ENCODE data around the gene TOX2. TPM values are rescaled to one million over a fixed set of nuclear protein-coding genes. Genes with fewer than 3 reads are reported as not detected.

TOX2 gene, protein sequence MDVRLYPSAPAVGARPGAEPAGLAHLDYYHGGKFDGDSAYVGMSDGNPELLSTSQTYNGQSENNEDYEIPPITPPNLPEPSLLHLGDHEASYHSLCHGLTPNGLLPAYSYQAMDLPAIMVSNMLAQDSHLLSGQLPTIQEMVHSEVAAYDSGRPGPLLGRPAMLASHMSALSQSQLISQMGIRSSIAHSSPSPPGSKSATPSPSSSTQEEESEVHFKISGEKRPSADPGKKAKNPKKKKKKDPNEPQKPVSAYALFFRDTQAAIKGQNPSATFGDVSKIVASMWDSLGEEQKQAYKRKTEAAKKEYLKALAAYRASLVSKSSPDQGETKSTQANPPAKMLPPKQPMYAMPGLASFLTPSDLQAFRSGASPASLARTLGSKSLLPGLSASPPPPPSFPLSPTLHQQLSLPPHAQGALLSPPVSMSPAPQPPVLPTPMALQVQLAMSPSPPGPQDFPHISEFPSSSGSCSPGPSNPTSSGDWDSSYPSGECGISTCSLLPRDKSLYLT
- 24.3 TPM for total RNA-seq
- long read RNA-seq, transcript TOX2-201 (9 exons, 1,880 nt) = major isoform, 20 of 36 reads
- long read RNA-seq, partial matches to known transcripts = 3 of 36 reads
- long read RNA-seq, other reads (novel, unspliced or antisense) = 13 of 36 reads

DNA sequence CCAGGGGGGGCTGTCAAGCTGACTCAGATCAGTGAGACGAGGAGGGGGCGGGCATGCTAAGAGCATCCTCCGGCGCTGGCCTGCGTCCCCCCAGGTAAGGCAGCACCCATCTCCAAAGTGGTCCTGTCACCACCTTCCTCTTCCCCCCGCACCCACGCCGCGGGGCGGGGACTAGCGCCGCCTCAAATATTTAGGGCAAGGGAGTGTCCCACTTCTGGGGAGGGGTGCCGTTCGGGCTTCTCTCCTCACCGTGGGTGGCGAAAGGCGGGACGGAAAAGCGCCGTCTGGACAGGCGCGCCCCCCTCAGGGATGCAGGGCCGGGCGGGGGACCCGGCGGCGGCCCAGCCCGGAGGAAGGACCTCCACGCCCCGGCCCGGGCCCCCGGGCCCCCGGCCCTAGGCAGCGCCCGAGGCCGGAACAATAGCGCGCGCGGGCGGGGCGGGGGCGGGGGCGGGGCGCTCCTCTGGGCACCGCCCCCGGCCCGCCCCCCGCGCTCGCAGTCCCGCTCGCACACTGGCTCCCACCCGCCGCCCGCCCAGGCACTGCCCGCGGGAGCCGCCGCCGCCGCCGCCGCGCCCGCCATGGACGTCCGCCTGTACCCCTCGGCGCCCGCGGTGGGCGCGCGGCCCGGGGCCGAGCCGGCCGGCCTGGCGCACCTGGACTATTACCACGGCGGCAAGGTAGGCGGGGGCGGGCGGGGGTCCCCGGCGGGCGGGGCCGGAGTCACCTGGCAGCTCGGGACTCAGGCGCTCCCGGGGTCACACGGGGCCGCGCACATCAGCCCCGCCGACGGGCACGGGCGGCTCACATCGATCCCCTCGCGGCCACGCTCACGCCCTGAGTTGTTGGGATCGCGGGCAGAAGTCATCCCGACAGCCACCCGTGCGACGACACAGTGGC lies at the start of gene TOX2:
TSS of gene TOX2 (plus strand) at position 542 of the 900 bp plus-strand sequence. CDS start at position 582, 40 bp downstream.
- H3K9me3 ChIP-seq = no peaks in the 10 kb centered on the region
- intact Hi-C loops (cut with DNase I) = no loop called here
- no peaks in the 10 kb centered on the region for H3K36me3 ChIP-seq
- H3K27ac ChIP-seq = peak within 1 kb of the TSS; percentile 58
- no peaks in the 10 kb centered on the region for H3K4me1 ChIP-seq
- ATAC-seq = peak; percentile 62
- peak within 1 kb of the TSS; percentile 57 for H3K4me3 ChIP-seq
- DNase-seq = no peak
- peaks cover 30% of the 10 kb centered on the region for H3K27me3 ChIP-seq
- TF ChIP-seq, protein P1, sequence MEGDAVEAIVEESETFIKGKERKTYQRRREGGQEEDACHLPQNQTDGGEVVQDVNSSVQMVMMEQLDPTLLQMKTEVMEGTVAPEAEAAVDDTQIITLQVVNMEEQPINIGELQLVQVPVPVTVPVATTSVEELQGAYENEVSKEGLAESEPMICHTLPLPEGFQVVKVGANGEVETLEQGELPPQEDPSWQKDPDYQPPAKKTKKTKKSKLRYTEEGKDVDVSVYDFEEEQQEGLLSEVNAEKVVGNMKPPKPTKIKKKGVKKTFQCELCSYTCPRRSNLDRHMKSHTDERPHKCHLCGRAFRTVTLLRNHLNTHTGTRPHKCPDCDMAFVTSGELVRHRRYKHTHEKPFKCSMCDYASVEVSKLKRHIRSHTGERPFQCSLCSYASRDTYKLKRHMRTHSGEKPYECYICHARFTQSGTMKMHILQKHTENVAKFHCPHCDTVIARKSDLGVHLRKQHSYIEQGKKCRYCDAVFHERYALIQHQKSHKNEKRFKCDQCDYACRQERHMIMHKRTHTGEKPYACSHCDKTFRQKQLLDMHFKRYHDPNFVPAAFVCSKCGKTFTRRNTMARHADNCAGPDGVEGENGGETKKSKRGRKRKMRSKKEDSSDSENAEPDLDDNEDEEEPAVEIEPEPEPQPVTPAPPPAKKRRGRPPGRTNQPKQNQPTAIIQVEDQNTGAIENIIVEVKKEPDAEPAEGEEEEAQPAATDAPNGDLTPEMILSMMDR (IDR thresholded peaks at IDR 0.05) = no peak

DNA sequence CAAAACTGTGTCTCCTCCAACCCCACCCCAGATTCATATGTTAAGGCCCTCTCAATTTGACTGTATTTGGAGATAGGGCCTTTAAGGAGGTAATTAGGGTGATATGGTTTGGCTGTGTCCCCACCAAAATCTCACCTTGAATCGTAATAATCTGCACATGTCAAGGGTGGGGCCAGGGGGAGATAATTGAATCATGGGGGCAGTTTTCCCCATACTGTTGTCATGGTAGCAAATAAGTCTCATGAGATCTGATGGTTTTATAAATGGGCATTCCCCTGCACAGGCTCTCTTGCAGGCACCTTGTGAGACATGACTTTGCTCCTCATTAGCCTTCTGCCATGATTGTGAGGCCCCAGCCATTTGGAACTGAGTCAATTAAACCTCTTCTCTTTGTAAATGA lies 46.6 kb upstream of the TOX2 start:
- Histone ChIP-seq H3K9me3 (no peaks in the 10 kb centered on the region), H3K4me3 (no peak overlapping the region), H3K27me3 (no peaks in the 10 kb centered on the region), H3K27ac (no peak overlapping the region), H3K4me1 (no peaks in the 10 kb centered on the region), H3K36me3 (no peaks in the 10 kb centered on the region)
- TF ChIP-seq, protein P1 (IDR thresholded peaks at IDR 0.05) = no peak
- no peak for DNase-seq
- no peak for ATAC-seq
- intact Hi-C loops (cut with DNase I) = no loop called here

DNA sequence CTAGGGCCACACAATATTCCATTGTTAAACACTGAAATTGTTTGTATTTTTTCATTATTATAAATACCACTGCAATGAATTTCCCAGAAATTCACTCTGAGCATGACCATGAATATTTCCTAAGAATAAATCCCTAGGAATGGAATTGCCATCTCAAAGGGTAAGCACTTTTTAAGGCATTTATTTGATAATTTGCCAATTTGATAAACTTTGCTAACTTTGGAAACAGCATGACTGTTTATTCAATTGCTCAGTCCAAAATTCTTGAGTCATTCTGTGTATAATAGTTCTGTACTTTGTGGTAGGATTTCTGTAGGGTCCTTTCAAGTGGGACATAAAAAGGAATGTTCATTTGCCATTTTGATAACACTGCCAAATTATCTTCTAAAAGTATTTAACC lies 44.2 kb upstream of the TOX2 start:
- no peaks in the 10 kb centered on the region for H3K27me3 ChIP-seq
- H3K4me3 ChIP-seq = no peak overlapping the region
- TF ChIP-seq, protein P1 (IDR thresholded peaks at IDR 0.05) = no peak
- no peak for ATAC-seq
- H3K27ac ChIP-seq = no peak overlapping the region
- intact Hi-C loops (cut with DNase I) = no loop called here
- no peak for DNase-seq
- H3K4me1 ChIP-seq = no peaks in the 10 kb centered on the region
- no peaks in the 10 kb centered on the region for H3K9me3 ChIP-seq
- H3K36me3 ChIP-seq = no peaks in the 10 kb centered on the region

DNA sequence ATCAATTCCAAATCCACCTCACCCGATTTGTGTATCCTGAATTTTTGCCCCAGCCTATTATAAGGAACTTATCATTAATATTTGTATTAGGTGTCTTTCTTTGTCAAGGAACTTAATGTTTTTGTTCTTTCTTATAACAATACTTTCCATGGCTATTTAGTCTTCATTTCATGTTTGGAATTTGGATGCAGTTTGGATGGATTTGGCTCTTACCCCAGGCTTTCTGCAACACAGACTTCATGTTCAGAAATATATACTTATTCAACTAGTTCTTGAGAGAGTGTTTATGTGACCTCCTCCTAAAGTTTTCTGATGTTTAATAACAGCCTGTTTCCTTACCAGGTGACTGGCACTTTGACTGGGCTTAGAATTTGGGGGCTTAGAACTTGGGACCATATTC lies 35.9 kb upstream of the TOX2 start:
- H3K36me3 ChIP-seq = no peaks in the 10 kb centered on the region
- H3K4me1 ChIP-seq = no peaks in the 10 kb centered on the region
- H3K27ac ChIP-seq = no peak overlapping the region
- H3K27me3 ChIP-seq = no peaks in the 10 kb centered on the region
- TF ChIP-seq, protein P1 (IDR thresholded peaks at IDR 0.05) = no peak
- DNase-seq (no peak), ATAC-seq (no peak)
- no peak overlapping the region for H3K4me3 ChIP-seq
- intact Hi-C loops (cut with DNase I) = no loop called here
- H3K9me3 ChIP-seq = no peaks in the 10 kb centered on the region

DNA sequence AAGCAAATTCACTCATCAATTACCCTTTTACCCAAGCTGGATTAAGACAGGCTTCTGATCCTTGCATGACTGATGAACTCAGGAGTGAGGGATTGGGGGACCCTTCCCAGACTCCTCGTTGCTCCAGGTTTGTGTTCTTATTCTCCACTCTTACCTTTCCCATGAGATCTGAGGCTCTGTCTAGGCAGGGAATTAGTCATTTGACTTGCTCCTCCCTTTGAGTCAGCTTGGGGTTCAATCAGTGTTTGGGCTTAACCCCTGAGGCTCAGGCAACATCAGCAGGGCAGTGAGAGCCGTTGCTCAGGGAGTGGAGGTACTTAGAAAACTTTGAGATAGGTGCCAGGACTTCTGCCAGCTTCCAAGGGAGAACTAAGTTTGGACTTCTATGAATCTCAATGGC lies 20.7 kb upstream of the TOX2 start:
- H3K4me1 ChIP-seq = no peaks in the 10 kb centered on the region
- TF ChIP-seq, protein P1 (IDR thresholded peaks at IDR 0.05) = no peak
- DNase-seq = no peak
- H3K36me3 ChIP-seq = no peaks in the 10 kb centered on the region
- ATAC-seq = no peak
- intact Hi-C loops (cut with DNase I) = no loop called here
- no peak overlapping the region for H3K4me3 ChIP-seq
- H3K27me3 ChIP-seq = no peaks in the 10 kb centered on the region
- no peak overlapping the region for H3K27ac ChIP-seq
- H3K9me3 ChIP-seq = no peaks in the 10 kb centered on the region

Data from upper lobe of right lung (tissue), 1 donor.